Activated naive CD4-positive, alpha-beta T cell treated with anti-CD3 and anti-CD28 coated beads, Interleukin-2, amount 50 U/mL, for 16 hours (primary cell): ENCODE results near the gene ROR1.

Source experiments
- DNase-seq: peaks from one replicate; pipeline ENCODE4 v3.0.0-alpha.2; 2020

ROR1 gene

DNA sequence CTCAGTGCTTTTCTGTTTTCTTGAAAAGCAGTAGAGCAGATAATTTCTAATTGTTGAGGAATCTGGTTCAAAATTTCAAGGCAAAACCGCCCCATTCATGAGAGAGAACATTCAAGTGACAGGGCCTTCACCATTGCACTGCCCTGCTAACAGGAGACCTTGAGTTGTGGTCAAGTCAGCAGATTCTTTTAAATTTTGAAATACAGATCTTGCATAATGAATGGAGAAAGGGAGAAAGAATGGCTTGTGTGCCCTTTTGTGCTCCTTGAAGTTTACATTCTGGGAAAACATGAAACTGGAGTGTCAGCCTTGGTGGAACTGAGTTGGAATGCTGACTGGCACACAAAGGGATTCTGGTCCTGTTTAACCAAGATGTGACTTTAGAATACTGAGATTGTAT, 265.1 kb downstream of the ROR1 start:
- no peak for DNase-seq

DNA sequence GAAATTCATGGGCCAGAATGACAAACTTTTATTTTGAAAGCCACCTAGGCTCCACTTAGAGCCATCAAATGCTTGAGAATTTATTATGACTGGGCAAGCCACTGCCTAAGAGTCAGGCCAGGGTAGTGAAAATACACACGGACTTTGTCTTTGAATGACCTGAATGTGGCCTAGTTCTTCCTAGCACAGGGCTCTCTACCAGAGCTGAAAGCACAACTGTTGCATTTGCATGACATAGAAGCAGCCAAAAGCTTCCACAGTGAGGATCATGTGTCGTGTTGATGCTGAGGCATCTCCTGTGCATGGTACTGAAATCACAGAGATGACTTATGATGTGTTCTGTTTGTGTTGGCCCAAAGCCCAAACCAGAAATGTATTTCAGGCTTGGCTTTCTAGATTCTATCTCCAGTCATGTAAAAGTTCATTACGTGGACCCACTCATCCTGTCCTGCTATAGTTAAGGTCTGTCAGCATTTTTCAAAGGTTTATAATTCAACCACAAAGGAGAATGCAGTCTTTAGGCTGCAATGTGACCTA, 265.6 kb downstream of the ROR1 start:
- no peak for DNase-seq

GRCh38 chr1:64041371-64042131, 267.7 kb downstream of the ROR1 start:
- DNase-seq = no peak

DNA sequence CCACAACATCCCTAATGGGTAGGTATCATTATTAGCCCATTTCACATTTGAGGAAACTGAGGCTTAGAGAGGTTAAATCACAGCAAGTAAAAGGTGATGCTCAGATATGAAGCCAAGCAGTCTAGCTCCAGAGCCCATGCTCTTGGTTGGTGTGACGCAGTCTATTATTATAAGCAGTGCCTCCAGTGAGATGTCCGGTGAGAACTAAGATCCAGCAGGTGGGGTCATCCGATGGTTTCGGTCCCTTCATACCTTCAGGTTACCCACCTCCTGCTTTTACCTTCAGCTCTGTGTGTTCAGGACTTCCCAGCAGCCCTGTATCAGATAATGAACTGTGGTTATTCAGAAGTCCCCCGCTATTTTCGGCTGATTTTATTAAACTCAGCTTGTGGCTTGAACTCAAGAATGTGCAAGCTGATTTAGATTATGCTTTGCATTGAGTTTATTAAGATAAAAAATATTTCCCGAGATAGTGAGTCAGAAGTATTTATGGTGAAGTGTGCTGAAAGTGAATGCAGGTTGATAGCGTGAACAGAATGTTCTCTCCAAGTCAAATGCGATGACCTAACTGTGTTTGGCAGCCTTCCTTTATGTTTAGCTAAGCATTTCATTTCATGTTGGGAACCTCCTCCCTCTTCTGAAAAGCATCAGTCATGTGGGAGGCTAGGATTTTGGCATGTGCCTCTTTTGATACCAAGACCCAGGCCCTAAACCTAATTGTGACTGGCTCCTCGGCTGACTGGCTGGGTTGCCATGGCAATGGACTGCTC, 268.7 kb downstream of the ROR1 start:
- DNase-seq = no peak

DNA sequence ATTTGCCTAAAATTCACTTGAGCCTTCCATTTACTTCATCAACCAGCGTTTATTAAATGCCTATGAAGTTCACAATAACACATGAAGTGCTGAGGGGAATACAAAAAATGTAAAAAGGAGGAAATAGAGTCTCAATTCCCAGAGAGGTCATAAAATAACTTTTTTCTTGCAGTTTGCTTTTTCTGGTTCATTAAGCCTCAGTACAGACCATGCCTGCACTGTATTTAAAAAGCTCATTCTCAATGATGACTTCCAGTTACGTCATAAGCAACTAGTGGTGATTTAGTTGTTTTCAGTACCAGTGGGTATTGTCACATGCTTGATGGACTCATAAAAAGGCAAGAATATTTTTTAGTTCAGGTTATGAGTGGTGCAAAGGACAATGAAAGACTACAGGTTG, 269.5 kb downstream of the ROR1 start:
- no peak for DNase-seq

DNA sequence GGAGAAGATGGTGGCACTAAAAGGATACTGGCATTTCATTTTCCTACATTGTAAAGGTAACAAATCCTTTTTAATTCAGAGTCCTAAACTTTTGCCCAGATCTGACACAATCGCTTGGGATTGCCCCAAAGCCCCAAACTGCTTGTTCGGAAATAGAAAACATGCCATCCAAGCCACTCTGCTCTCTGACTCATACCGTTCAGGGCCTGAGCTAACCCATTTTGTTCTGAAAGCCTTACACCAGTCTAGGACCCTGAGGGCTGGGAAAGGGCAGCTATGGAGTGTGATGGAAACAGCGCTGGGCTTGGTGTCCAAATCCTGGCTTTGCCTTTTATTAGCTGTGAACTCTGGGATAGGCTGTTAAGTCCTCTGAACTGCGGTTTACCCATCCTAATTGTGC, 270.2 kb downstream of the ROR1 start:
- no peak for DNase-seq

GRCh38 chr1:64046243-64046642, 272.4 kb downstream of the ROR1 start:
- no peak for DNase-seq

GRCh38 chr1:64046891-64047290, 273.1 kb downstream of the ROR1 start:
- no peak for DNase-seq

DNA sequence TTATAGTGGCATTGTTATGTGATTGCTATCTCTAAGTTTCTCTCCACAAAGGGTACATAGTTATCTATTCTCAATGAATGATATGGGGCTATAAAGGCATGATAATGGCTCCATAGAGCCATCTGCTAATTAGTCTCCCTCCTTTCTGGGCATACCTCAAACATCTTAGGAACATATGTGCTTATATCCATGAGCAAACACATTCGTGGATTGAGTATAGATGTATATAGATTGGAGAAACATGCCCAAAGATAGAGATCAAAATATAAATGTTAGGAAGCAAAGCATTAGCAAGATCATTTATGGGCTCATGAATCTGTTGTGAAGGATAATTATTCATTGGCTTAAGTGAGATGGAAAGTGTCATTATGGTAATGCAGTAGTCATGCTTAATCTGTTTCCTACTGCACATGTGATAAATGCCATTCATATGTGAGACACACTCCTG, 273.8 kb downstream of the ROR1 start:
- no peak for DNase-seq

DNA sequence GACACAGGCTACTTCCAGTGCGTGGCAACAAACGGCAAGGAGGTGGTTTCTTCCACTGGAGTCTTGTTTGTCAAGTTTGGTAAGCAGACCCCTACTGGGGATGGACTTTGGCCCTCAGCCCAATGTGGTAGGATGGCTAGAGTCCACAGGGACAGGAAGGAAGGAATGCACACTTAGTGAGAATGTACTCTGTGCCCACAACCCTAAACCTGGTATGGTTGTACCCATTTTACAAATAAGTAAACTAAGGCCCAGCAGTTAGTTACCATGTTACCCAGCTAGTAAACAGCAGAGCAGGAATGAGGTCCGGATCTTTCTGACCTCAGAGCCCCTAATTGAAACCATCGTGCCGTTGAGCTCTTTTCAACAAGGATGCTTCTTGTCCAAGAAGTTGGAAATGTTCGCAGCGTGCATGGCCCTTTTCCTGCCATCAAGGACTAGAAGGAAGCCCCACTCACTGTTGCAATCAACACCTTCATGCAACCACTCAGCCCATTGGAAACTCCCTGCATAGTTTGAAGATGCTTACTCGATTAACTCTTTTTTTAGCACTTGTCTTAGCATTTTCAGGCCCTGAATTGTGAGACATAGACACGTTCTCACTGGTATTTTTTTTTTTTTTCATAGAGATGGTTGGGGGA, 276.2 kb downstream of the ROR1 start:
- DNase-seq = no peak

DNA sequence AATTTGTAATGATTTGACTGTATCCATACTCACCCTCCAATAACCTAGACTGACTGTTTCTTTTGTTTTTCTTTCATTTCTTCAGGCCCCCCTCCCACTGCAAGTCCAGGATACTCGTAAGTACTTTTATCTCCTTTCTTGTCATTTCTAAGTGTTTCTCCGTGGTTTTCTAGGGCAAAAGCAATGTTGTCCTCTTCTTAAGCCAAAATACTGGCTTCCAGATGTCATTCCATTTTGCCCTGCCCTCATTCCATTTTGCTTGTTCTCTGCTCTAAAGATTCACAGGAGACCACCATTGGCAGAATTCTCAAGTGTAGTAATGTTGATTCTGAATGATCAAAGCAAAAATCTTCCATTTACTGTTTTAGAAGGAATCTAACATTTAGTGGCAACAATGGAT, 276.8 kb downstream of the ROR1 start:
- no peak for DNase-seq

DNA sequence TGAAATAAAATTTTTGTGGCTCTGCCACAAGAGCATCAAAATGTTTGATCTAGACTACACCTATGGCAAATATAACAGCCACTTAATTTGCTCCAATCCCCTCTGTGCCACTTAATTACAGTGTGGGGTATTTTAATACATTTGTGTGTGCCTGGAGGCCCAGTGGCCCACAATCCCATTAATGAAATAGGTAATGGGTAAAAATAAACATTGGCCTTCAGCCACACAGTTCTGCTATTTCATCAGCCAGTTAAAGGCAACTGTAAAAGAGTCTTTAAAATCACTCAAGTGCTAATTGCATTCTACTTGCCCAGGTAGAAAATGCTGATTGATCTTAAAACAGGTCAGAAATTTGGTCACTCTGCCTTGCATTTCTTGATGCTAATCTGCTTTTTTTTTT, 278.0 kb downstream of the ROR1 start:
- no peak for DNase-seq

GRCh38 chr1:64052777-64053176, 279.0 kb downstream of the ROR1 start:
- no peak for DNase-seq

DNA sequence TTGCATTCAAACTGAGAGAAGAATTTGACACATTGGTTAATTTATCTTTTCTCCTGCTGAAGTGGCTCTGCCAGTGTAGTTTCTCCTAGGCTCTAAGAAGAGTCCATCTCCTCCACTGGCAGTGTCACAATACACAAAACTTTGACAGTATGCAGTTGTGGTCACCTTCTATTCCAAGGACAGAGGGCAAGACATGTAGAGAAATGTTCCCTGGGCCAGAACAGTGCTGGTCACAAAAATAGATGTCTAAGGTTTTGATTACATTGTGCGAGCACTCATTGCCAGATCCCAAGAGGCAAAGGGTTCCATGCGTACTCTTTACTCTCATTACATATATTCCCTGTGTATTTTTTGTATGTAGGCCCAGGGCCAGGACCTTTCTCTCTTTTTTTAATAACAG, 281.5 kb downstream of the ROR1 start:
- no peak for DNase-seq

DNA sequence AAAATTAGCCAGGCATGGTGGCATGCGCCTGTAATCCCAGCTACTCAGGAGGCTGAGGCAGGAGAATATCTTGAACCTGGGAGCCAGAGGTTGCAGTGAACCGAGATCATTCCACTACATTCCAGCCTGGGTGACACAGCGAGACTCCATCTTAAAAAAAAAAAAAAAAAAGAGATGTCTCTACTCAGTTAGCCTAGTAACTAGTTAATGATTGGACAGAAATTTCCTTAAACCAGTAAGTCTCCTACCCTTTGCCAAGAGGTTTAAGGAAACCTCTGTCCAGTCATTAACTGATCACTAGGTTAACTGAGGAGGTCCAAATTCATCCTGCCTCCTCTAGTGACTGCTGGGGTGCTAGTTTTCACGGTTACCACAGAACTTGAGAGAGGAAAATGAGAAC, 285.7 kb downstream of the ROR1 start:
- DNase-seq = no peak

- no peak for DNase-seq
Measured at GRCh38 chr1:64060611-64061302, 286.9 kb downstream of the ROR1 start.

DNA sequence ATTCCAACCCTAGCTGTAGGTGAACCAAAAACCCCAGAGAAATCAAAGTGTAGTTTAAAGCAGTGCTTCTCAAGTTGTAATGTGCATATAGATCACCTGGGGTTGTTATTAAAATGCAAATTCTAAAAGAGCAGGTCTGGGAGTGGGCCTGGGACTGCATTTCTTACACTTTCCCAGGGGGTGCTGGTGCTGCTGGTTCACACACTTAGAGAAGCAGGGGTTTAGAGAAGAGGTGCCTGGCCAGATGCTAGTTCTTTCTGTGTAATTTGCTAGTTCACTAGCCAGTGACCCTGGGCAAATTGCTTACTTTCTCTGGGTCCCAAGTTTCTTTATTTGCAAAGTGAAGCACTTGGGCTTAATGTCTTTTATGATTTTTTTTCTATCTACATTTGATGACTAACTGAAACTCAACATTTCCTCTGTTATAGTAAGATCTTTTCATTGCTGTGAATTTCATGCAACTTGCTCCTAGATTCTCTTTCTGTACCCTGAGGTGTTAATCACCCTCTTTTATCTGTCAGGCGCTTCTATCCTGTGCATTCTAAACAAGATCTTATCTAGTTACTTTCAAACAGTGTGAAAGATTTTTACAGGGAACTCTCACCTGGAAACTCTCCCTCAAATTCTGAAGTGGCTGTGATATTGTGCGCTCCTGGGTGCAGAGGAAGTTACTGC, 287.8 kb downstream of the ROR1 start:
- no peak for DNase-seq

- DNase-seq = no peak
Measured at GRCh38 chr1:64062529-64062928, 288.7 kb downstream of the ROR1 start.

GRCh38 chr1:64062941-64063581, 289.2 kb downstream of the ROR1 start:
- no peak for DNase-seq

DNA sequence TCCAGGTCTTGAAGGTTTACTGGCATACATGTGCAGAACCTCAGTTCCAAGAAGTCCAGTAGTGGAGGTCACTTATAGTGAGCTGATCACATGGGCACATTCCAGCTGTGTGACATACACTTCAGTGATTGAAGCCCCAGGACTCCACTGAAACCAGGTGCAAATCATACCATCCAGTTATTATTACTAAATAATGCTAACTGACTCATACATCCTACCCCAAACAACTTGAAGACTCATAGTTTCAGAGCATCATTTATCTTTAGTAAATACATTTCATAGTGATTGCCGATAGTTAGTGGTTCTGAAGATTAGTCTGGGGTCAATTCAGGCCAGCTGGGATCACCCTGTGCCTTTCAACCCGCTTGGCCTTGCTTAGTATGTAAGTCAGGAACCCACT, 291.8 kb downstream of the ROR1 start:
- no peak for DNase-seq

DNA sequence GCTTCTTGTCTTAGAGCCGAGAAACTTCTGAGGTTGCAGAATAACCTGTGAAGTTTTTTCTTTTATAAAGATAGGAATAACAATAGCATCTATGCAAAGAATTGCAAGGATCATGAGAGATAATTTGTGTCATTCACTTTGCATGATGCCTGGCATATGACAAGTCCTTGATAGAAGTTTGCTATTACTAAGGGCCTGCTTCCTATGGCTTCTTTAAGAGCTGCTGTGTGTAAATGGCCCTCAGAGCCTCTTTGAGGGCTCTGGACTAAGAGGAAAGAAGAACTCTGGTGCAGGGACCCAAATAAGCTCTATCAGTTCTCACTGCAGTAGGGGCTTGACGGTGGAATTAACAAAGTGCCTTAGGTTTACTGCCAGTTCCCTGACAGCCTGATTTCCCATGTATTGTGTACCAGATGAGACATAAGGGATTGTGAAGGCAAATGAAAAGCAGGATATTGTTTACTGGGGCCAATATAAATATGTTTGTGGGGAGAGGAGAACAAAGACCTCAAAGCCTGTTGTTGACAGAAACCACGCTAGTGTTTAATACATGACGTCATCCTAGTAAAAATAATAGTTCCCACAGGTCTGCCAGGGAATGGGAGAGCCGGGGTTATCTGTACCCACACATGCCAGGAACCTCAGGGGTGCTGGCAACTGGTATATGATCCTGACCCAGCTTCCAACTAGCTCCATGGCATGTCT, 298.4 kb downstream of the ROR1 start:
- DNase-seq = no peak
